Daoy (cell line): ENCODE results near the gene THAP9. TPM values are rescaled to one million over a fixed set of nuclear protein-coding genes. Genes with fewer than 3 reads are reported as not detected.

Experiments used
- DNase-seq: peaks from one replicate; pipeline ENCODE4 v3.0.0-alpha.2; 2015; ENCODE audit warnings: low read depth
- total RNA-seq: library from RNA; depleted of rRNA; stranded (reverse); fragments of >200 nt; shearing (Covaris generic); gene quantifications from 2 replicates; pipeline ENCODE4 v1.2.3, GENCODE V29; 2014; rRNA removed

Gene THAP9
- total RNA-seq, 1 experiment from 2014 or later = 2.7 TPM

DNA sequence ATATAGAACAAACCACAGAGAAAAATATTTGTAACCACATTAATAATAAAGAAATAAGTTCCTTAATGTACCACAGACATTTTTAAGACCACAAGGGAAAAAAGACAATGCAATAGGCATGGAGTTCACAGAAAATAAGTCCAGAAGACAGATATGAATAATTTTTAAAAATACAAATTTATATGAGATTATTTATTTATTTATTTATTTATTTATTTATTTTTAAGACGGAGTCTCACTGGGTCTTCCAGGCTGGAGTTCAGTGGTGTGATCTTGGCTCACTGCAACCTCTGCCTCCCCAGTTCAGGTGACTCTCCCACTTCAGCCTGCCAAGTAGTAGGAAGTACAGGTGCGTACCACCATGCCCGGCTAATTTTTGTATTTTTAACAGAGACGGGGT lies 53.7 kb downstream of the THAP9 start:
- no peak for DNase-seq

DNA sequence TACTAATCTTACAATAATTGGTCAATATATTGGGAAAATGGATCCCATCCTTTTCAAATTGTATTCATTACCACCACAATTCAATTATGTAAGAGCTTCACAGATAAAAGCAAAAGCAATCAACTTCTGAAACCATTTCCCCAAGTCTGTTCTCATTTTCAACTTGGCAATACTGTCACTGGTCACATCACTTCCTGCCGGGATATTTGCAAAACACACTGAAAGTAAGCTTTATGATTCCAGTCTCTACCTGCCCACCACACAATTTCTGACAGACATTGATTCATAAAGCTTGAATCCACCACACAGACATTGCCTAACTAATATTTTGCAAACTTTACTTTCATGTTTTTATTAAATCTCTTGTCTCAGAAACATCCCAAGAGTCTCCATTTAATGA lies 56.5 kb downstream of the THAP9 start:
- no peak for DNase-seq

DNA sequence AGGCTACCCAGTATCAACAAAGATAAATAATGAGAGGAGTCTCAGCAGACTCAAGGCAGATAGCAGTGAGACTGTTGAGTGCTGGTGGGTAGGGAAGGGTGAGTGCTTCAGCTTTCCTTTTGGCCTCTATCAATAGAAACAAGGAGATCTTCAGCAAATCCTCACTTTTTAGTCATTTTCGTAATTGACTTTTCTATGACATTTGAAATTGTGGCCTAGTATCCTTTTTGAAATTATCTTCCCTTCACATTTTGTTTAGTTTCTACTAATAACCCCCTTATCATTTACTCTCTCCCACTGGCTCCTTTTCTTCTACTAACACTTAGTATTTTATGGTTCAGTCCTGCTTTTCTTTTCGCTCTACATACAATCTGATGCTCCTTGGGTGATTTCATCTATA lies 65.2 kb downstream of the THAP9 start:
- no peak for DNase-seq

DNA sequence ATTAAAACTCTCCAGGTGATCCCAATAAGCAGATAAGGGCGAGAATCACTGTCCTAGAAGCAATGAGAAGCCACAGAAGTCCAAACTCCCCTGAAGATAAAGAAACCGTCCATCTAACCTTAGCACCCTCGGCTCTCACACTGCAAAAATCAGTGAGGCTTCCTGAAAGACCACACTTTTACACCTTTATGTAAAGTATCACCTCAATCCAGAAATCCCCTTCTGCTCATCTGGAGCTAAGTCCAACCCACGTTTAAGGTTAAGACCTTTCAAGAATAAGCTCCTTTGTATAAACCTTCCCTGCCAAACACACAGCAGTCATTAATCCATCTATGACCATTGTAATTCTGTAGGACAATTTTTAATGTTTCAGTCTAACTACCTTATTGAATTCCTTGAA lies 68.4 kb downstream of the THAP9 start:
- DNase-seq = no peak

DNA sequence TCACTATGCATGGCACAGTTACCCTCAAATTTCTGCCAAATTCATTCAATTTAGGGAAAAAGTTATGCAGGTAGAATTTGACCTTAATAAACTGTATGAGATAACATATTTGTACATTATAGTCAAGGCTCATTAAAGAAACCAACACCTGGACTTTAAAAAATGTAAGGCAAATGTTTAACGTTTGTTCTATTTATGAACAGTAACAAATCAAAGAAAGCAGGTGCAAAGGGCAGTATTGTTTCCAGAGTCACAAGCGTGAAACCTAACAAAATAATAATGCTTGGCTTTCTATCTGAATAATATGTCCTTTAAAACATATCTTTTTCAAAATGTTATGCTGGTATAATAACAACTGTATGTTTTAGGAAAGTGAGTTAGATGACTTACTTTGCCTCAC lies 68.9 kb downstream of the THAP9 start:
- DNase-seq = no peak

Other genes starting within 250 kb of the THAP9 start
- 6.3 and 6.6 TPM in 2 replicates for gene SCD5, start 101.9 kb upstream of the THAP9 start, total RNA-seq
- gene SEC31A, start 9.6 kb upstream of the THAP9 start, total RNA-seq = 63.3 and 79.6 TPM in 2 replicates
- 12.7 and 15.3 TPM in 2 replicates for gene LIN54, start 110.1 kb downstream of the THAP9 start, total RNA-seq
- gene COPS4, start 134.4 kb downstream of the THAP9 start, total RNA-seq = 45.4 and 62.9 TPM in 2 replicates
- 28.2 and 46.7 TPM in 2 replicates for gene PLAC8, start 214.0 kb downstream of the THAP9 start, total RNA-seq